ENCODE results near the gene LY9.

LY9 gene

DNA sequence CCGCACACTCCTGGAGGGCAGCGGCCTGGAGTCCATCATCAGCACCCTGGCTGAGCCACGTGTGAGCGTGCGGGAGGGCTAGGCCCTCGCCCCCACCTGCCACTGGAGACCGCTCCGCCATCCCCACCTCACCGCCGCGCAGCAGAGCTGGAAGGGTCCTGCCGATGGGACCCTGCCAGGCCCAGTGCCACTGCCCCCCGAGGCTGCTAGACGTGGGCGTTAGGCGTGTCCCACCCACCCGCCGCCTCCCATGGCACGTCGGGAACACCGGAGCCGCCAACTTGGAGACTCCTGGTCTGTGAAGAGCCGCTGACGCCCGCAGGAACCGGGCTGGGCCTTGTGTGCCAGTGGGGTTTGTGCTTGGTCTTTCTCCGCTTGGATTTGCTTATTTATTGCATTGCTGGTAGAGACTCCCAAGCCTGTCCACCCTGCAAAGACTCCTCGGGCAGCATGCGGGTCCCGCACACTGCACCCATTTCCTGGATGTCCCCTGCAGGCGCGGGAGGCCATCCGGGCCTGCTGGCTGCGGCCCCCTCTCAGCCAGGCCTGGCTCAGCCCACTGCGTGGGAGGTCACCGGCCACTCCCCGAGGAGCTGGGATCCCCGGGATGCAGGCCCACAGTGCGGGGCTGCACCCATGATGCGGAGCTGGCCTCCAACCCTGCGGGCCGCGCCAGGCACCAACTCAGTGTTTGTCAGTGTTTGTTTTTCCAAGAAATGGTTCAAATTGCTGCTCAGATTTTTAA lies 6.0 kb downstream of the LY9 start:
- DNase-seq = no peak

GRCh38 chr1:160806109-160806665 lies 10.2 kb downstream of the LY9 start:
- no peak for DNase-seq

GRCh38 chr1:160806784-160807183 lies 10.8 kb downstream of the LY9 start:
- no peak for DNase-seq

GRCh38 chr1:160807247-160807646 lies 11.3 kb downstream of the LY9 start:
- DNase-seq = no peak

DNA sequence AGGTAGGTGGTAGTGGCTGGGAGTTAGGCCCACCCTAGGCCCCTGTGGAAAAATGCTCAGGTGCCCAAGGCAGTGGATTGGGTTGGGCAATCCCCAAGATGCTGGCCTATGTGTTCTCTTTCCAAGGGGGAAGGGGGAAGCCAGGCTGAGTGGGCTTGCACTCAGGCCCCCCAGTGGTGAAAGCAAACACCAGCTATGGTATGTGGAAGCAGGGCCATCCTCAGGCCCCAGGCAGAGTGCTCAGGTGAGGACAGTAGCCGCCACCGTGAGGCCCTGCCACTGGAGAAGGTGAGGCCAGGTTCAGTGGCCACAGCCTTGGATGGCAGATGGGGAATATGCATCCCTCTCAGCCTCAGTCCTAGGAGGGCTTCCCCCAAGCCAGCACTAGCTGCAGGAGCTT lies 11.8 kb downstream of the LY9 start:
- no peak for DNase-seq

DNA sequence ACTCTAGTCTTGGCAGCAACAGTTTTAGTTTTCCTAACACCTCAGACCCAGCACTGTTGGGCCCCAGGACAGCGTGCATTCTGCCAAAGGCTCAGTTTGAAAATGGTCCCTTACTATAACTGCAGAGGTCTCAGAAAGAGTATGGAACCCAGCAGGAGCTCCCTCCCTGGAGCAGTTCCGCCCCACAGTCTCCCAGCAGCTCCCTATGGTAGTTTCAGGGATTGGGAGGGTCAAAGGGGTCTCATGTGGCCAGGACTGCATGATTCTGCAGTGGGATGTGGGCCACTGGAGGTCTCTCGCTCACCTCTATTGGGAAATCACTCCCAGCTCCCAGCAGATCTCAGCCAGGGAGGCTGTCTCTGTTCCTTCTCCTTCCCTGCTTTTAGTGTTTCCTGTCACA lies 12.3 kb downstream of the LY9 start:
- no peak for DNase-seq

GRCh38 chr1:160810486-160810885 lies 14.5 kb downstream of the LY9 start:
- no peak for DNase-seq

DNA sequence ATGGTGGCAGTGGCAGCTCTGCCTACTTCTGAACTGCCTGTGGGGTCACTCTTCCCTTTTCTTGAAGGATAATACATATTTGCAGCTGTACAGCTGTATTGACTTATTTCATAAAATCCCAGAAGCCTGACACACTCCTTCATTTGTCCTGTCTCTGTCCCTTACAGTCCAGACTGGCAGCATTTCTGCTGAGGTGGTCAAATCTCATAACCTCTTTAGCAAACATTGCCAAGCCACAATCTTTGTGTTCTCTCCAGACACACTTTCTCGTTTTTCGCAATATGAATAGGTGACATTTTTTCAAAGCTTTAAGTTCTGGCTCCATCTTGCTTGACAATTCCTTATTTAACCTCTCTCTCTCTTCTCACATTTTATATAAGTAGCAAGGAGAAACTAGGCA lies 15.2 kb downstream of the LY9 start:
- DNase-seq = no peak

GRCh38 chr1:160813215-160813614 lies 17.2 kb downstream of the LY9 start:
- DNase-seq = no peak

DNA sequence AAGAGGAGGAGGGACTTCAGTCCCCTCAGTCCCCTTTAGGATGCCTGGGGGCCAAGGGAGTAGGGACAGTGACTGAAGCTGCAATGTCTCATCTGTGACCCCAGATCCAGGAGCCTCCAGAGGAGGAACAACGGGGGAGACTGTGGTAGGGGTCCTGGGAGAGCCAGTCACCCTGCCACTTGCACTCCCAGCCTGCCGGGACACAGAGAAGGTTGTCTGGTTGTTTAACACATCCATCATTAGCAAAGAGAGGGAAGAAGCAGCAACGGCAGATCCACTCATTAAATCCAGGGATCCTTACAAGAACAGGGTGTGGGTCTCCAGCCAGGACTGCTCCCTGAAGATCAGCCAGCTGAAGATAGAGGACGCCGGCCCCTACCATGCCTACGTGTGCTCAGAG lies 18.3 kb downstream of the LY9 start:
- DNase-seq = no peak

- no peak for DNase-seq
Observed at GRCh38 chr1:160814856-160815255, 18.9 kb downstream of the LY9 start.

- DNase-seq = no peak
Observed at GRCh38 chr1:160818207-160818937, 22.4 kb downstream of the LY9 start.

DNA sequence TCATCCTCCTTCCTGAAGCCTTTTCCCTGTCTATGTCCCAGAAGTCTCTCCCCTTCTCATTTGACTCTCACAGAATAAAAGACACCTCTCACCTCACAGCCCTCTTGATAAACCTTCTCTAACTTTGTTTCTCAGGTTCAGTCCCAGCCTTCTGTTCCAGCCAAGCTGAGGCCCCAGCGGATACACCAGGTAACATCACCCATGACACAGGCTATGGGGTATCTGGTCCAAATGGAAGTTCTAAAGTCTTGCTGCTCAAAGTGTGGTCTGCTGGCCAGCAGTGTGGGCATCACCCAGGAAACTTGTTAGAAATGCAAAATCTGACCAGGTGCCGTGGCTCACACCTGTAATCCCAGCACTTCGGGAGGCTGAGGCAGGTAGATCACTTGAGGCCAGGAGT lies 23.2 kb downstream of the LY9 start:
- no peak for DNase-seq

- no peak for DNase-seq
Observed at GRCh38 chr1:160821627-160822026, 25.7 kb downstream of the LY9 start.

DNA sequence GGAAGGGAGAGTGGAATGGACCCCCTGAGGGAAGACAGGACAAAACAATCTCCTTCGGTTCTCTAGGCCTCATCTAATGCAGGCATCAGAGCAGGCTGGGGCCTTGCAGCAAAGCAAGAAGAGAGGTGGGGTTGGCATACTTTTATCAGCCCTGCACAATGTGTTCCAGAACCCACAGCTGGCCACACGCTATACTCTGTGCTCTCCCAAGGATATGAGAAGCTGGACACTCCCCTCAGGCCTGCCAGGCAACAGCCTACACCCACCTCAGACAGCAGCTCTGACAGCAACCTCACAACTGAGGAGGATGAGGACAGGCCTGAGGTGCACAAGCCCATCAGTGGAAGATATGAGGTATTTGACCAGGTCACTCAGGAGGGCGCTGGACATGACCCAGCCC lies 27.3 kb downstream of the LY9 start:
- DNase-seq = no peak

DNA sequence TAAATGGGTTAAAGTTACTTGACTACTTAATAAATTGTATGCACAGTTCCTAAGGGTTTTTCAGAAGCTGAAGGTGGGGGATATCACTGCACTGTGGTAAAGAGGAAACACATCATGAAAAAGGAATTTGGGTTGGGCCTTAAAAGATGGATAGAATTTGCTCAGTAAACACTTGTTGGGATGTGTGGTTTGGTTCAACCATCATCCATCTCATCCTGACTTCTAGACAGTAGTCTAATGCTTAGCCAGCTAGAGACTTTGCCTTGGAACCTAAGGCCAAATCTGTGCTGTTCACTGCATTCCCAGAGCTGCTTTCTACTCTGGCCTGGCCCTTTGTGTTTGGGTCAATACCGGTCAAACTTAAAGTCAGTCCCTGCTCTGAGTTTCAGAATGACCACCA lies 30.6 kb downstream of the LY9 start:
- DNase-seq = no peak

GRCh38 chr1:160827418-160827817 lies 31.4 kb downstream of the LY9 start:
- DNase-seq = no peak

DNA sequence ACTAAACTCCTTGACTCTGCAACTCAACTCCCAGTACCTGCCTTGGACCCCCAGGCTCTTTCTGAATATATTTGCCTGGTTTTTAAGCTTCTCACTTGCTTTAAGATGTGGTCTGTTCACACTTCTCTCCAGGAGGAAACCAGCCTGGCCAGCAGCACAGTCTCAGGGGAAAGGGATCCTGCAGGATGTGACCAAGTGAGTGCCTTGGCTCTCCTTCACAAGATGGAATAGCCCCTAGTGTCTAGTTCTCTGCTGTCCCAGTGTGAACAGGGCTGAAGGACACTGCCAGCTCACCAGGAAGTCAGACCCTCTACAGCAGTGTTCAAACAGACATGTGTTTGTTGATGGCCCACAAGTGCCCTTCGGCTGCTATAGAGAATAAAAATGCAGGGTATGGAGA lies 33.8 kb downstream of the LY9 start:
- no peak for DNase-seq

GRCh38 chr1:160830321-160831153 lies 34.6 kb downstream of the LY9 start:
- peak; percentile 71 for DNase-seq

- DNase-seq = no peak
Observed at GRCh38 chr1:160834945-160835565, 39.1 kb downstream of the LY9 start.

- DNase-seq = no peak
Observed at GRCh38 chr1:160835751-160836150, 39.8 kb downstream of the LY9 start.

DNA sequence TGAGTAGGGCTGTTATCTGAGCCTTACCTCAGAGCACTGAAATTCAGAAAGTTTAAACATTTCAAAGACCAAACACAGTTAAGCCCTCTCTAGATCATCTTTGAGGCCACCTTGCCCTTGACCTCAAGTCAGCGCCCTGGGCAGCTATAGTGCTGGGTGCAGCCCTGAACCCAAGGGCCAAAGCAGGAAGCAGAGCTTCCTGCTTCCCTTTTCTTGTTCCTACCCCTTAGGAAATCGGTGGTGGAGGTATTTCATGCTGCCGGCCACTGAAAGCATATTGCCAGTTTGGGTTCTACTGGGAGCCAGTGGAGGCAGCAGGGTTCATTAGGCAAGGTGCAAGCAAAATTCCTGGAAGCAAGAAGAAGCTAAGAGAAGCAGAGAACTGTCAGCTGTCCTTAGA lies 40.6 kb downstream of the LY9 start:
- no peak for DNase-seq

DNA sequence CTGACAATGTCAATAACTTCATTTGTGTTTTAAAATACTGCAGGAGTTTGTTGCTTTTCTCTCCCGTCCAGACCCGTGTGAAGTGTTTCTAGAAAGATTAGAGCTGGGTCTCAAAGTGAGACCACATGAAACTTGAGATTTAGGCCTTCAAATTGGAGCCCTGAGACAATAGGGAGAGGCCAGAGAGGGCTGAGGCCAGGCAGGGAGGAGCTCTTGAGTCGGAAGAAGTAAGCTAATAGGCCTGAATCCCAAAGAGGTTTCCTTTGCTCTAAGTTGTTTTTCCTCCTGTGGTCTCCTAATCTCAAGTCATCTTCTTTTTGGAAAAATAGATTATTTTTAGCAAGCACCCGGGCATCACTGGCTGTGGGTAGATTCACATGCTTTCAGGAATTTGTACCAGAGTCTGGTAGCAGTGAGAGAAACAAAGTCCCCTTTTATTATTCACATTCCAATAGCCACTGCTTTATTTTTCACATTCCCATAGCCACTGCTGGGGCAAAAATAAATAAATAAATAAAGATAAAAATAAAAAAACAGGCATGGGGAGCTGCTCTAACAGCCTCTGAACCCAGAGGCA lies 41.1 kb downstream of the LY9 start:
- no peak for DNase-seq
